GM12873 (cell line): Measurements from ENCODE around the gene IL24.
A peak's percentile ranks its signal among the peaks of the same experiment; 100 is the strongest.

Source experiments
- CTCF ChIP-seq: IDR thresholded peaks from 2 replicates; pipeline ENCODE4 v1.5.1; 2012; ENCODE audit warnings: low read depth, mild to moderate bottlenecking, moderate library complexity, low read length, control low read depth; ENCODE audit not compliant: insufficient read depth; ENCODE audit errors: missing control alignments

Gene IL24

GRCh38 chr1:206932177-206932576 is 34.9 kb downstream of the IL24 start:
- no peak for TF ChIP-seq CTCF

- peak; percentile 88 for TF ChIP-seq CTCF
Observed at GRCh38 chr1:206933333-206933945, 36.2 kb downstream of the IL24 start.

GRCh38 chr1:206935491-206936067 is 38.3 kb downstream of the IL24 start:
- TF ChIP-seq CTCF: peak; percentile 63

GRCh38 chr1:206937425-206937824 is 40.2 kb downstream of the IL24 start:
- peak; percentile 14 for TF ChIP-seq CTCF

- no peak for TF ChIP-seq CTCF
Observed at GRCh38 chr1:206939131-206939530, 41.9 kb downstream of the IL24 start.

GRCh38 chr1:206939841-206940587 is 42.8 kb downstream of the IL24 start:
- no peak for TF ChIP-seq CTCF

GRCh38 chr1:206940588-206940936 is 43.3 kb downstream of the IL24 start:
- TF ChIP-seq CTCF: no peak
